GM18505 (cell line): ENCODE results near the gene UBALD1.
A peak's percentile ranks its signal among the peaks of the same experiment; 100 is the strongest.

Experiments
- ATAC-seq: cut with Tn5 transposase; IDR thresholded peaks from one replicate; pipeline ENCODE4 v1.9.1; 2021; ENCODE audit not compliant: unreplicated experiment
- POLR2A ChIP-seq: IDR thresholded peaks from 4 replicates; pipeline ENCODE4 v1.6.1; 2011; ENCODE audit warnings: borderline replicate concordance; ENCODE audit not compliant: insufficient read depth, insufficient read length; ENCODE audit errors: extremely low read depth

UBALD1 gene

DNA sequence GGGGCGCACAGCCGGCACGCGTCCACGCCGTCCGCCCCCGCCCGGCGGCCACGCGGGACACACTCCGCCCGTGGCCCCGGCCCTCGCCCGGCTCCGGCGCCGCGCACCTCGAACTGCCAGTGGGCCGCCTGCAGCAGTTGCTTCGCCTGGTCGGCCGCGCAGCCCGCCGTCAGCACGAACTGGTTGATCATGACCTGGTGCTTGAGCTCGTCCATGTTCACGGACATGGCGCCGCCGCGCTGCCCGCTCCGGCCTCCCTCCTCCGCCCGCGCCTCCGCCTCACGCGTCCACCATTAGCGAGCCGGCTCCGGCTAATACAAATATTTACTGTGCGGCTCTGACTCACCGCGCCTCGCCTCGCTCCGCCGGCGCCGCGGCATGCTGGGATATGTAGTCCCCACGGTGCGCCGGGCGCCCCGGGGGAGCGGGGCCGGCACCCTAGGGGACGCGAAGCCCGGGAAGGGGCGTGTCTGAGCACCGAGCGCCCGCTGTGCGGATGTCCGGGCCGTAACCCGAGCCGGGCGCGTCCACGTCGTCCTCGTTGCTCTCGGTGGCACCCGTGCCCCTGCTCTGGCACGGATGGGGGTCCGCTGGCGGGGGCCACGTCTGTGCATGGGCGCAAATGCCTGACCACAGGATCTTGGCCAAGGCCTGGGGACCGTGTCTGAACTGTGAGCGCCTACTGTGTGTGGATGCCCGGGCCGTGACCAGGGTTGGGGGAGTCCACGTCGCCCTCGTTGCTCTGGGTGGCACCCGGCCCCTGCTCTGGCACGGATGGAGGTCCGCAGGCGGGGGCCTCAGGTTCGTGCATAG lies at the start of gene UBALD1:
Gene UBALD1 (minus strand): TSS at position 318 of the 813 bp plus-strand sequence. CDS start 91 bp downstream, at position 227.
- TF ChIP-seq POLR2A = peak; percentile 86
- ATAC-seq = peak; percentile 54

DNA sequence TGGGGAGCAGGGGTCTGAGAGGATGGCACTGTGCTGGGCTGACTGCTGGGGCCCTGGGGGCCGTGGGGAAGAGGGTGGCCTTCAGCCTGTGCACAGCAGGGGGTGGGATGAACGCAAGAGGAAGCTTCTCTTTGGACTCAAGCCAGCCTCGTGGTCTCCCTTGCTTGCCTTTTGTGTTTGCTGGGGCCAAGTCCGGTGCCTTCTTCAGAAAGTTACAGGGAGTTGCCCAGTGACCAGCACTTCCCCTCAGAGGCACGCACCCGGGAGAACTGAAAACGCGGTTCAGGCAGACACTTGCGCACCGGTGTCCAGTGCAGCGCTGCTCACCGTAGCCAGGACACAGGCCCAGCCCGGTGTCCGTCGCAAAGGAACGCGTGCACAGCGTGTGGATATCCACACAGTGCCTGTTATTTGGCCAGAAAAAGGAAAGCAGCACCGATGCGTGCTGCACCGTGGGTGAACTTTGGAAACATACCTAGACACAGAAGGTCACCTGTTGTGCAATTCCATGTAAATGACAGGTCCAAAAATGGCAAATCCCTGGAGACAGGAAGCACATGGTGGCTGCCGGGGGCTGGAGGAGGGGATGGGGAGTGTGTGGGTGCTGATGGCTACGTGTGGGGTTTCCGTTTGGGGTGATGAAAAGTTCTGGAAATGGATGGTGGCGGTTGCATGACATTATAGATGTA lies 49.2 kb upstream of the UBALD1 start:
- no peak for ATAC-seq
- no peak for TF ChIP-seq POLR2A

DNA sequence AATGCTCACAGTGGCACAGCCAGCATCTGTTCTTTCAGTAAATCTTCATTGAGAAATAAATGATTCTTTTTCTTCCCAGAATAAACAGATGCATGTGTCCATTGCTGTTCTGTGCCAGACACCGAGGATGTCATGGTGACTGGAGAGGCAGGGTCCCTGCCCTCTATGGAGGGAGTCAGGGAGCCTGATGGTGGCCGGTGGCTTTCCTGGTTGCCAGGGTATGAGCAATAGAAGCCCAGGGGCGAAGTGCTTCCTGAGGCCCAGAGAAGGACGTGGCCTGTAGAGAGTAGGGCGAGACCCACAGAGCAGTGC lies 48.7 kb upstream of the UBALD1 start:
- no peak for ATAC-seq
- TF ChIP-seq POLR2A = no peak

DNA sequence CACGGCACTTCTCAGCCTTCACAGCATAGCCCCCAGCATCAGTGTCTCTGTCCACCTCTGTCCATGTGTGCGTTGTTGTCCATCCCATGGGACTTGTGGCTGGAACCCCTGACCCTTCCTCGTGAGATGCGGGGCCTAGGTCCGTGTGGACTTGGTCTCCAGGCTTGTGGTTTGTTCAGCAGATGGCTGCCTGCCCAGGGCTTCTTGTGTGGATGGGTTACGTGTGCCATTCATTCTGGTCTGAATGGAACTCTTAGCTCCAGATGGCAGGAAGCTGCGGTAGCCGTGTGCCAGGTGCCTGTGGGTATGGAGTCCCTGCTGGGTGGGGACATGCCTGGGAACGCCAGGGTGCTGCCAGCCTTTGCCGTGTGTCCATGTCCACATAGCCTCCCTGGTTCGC lies 47.0 kb upstream of the UBALD1 start:
- TF ChIP-seq POLR2A = no peak
- no peak for ATAC-seq

DNA sequence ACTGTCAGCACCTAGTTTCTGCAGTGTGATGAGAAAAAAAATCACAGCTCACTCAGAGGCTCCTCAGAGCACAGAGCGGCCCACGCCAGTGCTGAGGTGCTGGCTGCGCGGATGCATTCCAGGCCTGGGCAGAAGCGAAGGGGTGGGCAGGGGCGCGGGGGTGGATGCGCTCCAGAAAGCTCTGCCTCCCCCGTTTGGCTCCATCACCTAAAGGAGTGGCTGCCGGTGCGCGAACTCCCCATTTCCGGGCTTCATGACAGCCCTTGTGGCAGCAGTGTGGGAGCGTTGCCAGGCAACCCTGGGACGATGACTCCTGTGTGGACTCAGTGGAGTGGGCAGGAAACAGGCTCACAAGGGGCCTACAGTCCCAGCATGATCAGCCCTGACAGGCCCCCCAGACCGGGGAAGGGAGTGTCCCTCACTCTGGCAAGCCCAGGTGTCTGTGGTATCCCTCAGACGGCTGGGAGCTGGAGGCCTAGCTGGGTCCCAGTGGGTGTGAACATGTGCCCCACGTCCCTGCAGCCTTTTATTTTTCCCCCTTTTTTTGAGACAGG lies 45.8 kb upstream of the UBALD1 start:
- no peak for ATAC-seq
- no peak for TF ChIP-seq POLR2A

DNA sequence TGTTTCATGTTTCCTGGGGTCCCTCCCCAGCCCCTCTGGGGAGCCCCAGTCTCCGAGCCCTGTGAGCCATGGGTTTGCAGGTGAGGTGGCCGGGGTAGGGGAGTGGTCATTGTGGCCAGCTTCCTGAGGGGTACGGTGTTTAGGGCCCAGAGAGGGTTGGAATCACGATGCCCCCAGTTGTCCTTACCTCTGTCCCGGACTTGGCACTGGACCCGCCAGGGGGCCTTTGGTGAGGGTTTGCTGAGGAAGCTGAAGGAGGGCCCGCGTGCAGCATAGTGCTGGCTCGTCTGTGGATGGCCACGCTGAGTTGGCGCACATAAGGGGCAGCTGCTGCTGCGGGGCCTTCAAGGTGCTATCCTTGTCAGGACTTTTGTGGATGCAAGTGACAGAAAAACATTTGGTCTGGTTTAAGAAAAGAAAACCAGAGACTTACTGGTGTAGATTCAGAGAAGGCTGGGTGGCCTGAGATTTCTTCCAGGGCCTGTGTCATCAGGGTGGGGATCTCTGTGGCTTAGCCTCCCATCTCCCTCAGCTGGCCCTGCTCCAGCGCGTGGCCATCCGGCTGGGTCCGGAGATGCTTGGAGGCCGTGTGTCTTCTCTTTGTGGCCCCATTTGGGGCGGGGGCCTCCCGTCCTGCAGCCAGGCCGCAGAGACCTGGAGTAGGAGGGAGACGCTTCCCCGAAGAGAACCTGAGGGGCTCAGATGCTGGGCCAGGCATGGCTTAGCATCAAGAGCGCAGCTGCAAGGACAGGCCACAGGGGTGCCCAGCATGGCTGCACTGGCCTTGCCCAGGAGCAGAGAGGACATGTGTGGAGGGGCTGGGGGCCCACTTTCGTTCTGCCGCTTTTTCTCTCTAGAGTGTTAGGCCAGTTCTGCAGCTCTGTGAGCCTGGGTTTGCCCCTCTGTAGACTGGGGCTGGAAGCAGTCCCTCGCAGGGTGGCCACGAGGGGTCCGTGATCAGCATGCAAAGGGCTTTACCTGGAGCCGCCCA lies 45.0 kb upstream of the UBALD1 start:
- TF ChIP-seq POLR2A = no peak
- ATAC-seq = no peak

DNA sequence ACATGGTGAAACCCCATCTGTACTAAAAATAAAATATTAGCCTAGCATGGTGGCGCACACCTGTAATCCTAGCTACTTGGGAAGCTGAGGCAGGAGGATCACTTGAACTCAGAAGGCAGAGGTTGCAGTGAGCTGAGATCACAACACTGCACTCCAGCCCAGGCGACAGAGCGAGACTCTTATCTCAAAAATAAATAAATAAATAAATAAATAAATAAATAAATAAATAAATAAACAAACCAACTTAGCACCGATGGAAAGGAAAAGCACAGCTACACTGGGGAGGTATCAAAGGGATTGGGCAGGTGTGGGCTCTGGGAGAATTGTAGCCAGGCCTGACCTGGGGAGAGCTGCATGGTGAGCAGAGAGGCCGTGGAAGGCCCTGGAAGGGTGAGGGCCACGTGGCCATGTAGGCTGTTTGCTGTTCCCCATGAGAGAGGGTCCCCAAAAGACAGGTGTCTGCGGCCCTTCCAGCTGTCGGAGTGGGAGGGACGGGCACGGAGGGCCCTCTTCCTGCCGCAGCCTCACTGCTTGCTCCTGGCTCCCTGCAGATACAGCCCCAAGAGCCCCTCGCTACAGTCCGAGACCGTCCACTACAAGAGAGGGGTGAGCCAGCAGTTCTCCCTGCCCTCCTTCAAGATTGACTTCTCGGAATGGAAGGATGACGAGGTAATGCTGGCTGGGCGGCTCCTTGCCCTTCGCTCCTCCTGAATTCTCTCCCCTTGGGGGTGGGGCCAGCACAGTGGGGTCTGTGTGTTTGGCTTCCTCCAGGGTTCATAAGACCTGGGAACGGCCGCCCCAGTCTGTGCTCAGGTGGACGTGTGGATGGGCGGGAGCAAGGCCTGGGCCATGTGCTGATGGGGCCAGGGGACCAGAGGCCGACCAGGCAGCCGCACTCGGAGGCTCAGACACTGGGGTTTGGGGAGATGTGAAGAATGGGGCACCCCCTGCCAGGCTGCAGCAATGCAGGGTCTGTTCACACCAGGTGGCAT lies 42.3 kb upstream of the UBALD1 start:
- no peak for ATAC-seq
- TF ChIP-seq POLR2A = no peak

DNA sequence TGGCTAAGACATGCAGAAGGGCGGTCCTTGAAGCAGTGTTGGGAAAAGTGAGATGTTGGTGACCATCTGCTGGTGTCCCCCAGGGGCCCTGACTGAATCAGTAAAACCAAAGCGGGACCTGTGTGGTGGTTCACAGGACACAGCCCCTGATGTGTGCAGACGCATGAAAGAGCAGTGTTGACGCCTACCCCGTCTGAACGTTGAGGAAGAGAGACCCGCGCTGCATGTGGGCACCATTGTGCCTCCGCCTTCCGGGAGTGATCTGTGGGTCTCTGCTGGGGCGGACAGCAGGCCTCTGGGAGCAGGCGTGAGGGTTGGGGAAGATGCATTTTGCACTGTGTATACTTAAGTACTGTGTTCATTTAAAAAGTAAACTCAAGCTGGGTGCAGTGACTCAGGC lies 41.5 kb upstream of the UBALD1 start:
- ATAC-seq = no peak
- TF ChIP-seq POLR2A = no peak

DNA sequence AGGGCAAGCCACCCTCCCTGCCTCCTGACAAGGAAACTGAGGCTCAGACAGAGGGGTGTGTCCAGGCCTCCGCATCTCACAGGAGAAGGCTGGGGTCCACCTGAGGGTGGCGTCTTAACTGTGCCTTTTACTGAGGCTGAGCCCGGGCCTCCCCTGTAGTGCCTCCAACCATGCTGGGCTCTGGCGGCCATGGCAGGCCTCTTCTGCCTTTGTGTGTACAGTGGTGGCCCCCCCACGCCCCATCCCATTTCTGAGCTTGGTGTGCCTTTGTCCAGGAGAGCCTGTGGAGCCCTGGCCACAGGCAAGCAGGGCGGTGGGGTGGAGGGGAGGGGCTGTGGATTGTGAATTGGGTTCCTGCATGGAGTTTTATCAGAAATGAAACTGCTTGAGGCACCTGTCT lies 41.1 kb upstream of the UBALD1 start:
- no peak for ATAC-seq
- TF ChIP-seq POLR2A = no peak

DNA sequence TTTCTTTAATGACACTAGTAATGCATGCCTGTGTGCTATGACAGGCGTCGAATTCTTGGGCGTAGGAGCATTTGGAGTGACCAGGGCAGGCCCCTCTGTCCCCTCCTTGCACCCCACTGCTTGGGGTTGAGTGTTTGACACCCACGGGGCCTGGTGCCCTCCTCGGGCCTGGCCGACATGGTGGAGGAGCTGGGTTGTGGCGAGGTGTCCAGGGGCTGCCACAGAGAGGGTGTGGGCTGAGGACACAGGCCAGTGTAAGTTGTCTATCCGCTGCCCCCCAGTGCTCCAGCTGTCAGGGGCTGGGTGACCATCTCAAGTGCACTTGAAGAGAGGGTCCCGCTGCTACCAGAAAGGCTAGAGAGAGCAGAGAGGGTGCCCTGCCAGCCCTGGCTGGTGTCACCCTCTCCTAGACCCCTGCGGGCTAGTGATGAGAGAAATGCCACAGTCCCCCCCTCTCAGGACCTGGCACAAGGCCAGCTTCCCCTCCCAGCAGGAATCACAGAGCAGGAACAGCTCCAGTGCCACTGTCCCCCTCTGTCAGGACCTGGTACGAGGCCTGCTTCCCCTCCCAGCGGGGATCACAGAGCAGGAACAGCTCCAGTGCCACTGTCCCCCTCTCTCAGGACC lies 40.4 kb upstream of the UBALD1 start:
- no peak for ATAC-seq
- no peak for TF ChIP-seq POLR2A
